ENCODE results near the gene FAM162B. TPM values are rescaled to one million over a fixed set of nuclear protein-coding genes. Genes with fewer than 3 reads are reported as not detected.

The FAM162B gene
- total RNA-seq, 2 donors from 2014 or later = 1.4 to 4.8 TPM

DNA sequence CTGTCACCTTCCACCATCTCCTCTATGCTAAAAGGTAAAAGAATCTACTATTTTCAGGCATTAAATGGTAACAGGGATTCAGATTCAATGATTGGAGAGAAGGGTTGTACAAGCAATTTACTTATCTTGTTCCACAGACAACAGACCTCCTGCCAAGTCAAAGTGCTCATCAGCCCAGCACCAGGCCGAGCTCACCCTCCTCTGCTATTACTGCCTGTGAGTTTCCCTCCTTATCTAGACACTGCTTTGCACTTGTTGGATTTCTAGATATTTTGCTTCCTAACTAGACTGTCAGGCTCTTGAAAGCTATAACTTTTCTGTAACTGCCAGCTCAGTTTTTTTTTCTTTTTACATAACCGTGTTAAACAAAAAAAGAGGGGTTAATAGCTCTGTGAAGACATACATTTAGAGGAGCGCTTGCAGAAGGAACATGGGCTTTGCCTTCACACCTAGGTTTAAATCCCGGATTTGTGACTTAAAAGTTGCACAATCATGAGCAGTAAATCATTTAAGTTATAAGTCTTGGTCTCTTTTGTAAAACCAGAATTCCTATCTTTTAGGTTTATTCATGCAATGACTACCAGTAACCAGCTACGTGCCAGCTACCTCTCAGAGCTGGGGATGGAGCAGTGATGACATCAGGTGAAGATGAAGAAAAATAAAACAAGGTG, 1.1 kb upstream of the FAM162B start:
- no peak overlapping the region for H3K27ac ChIP-seq
- no peak overlapping the region for H3K4me3 ChIP-seq

GRCh38 chr6:116764629-116764960, 924 bp downstream of the FAM162B start:
- H3K36me3 ChIP-seq = no peaks in the 10 kb centered on the region
- no peak for TF ChIP-seq CTCF (IDR thresholded peaks at IDR 0.05)
- H3K27ac ChIP-seq = peak overlapping the region in 1 of 2 donors; percentile 54
- H3K4me1 ChIP-seq = peaks cover 0 to 17% of the 10 kb centered on the region in 2 donors
- no peak for DNase-seq (ENCODE audit: low spot score)
- peak overlapping the region; percentile 35 to 56 for H3K4me3 ChIP-seq
- peaks cover 0 to 8% of the 10 kb centered on the region in 2 donors for H3K27me3 ChIP-seq
- H3K9me3 ChIP-seq = no peaks in the 10 kb centered on the region

More for the DNA sequence above, 1.1 kb upstream of the FAM162B start:
- H3K36me3 ChIP-seq = no peaks in the 10 kb centered on the region
- H3K9me3 ChIP-seq = no peaks in the 10 kb centered on the region
- H3K4me1 ChIP-seq = peaks cover 0 to 17% of the 10 kb centered on the region in 2 donors
- no peak for DNase-seq (ENCODE audit: low spot score)
- TF ChIP-seq CTCF (IDR thresholded peaks at IDR 0.05) = no peak
- H3K27me3 ChIP-seq = peaks cover 0 to 8% of the 10 kb centered on the region in 2 donors

DNA sequence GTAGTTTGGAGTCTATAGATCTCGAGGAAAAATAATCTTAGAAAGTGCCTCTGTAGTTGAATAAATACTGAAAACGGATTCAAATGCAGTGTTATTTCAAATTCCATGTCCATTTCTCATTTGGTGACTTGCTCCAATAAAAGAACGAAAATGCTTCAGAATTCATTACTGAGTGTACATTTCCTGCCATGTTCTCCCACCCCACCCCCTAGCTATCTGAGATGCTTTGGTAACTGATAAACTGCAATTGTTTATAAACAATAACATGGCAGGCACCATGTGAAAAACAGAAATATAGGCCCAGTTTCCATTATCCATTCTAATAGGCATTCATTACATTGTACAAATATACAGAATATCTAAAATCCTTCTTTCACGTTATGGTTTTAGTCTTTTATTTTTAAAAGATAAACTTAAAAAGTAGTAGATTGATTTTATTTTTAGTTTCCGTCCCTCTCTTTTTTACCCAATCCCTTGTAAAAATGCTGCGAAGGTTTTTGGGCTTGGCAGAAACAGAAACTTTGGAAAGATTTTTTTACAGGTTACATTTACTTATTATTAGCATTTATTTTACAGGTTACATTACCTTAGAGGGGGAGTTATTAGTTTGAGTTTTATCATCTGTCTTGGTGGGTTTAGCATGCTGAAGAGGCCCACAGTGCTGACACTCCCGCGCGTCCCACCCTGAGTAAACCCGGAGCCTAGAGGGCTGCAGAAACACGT, 1.5 kb downstream of the FAM162B start:
- Histone ChIP-seq H3K27me3 (peaks cover 0 to 8% of the 10 kb centered on the region in 2 donors), H3K27ac (no peak overlapping the region), H3K4me1 (peaks cover 0 to 17% of the 10 kb centered on the region in 2 donors), H3K36me3 (no peaks in the 10 kb centered on the region), H3K9me3 (no peaks in the 10 kb centered on the region), H3K4me3 (peak overlapping the region in 1 of 2 donors; percentile 56)
- TF ChIP-seq CTCF (IDR thresholded peaks at IDR 0.05) = no peak
- DNase-seq (ENCODE audit: low spot score) = no peak

DNA sequence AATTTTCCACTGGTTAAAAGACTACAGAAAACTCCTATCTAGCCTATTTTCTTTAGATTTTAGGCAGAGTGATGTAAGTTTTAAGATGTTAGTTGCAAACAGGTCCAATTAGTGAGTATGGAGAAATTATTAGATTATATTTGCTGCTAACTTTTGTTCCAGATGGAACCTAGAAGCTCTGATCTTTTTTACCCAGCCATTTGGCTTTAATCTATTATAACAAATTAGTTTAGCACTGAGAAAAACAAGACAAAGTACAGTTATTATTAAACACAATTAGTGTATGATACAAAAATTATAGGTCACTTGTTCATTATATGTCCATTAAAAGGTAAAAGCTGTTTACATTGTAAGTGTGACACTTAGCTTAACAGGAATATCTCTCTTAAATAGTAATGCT, 2.5 kb downstream of the FAM162B start:
- Histone ChIP-seq H3K4me1 (peaks cover 0 to 17% of the 10 kb centered on the region in 2 donors), H3K9me3 (no peaks in the 10 kb centered on the region), H3K36me3 (no peaks in the 10 kb centered on the region), H3K4me3 (no peak overlapping the region), H3K27ac (no peak overlapping the region), H3K27me3 (peaks cover 0 to 8% of the 10 kb centered on the region in 2 donors)
- DNase-seq (ENCODE audit: low spot score) = no peak
- no peak for TF ChIP-seq CTCF (IDR thresholded peaks at IDR 0.05)

GRCh38 chr6:116762235-116762634, 3.3 kb downstream of the FAM162B start:
- Histone ChIP-seq H3K4me1 (peaks cover 0 to 17% of the 10 kb centered on the region in 2 donors), H3K27me3 (peaks cover 0 to 8% of the 10 kb centered on the region in 2 donors)
- no peak for TF ChIP-seq CTCF (IDR thresholded peaks at IDR 0.05)

More at GRCh38 chr6:116762235-116762634, 3.3 kb downstream of the FAM162B start:
- DNase-seq (ENCODE audit: low spot score) = no peak
- Histone ChIP-seq H3K36me3 (no peaks in the 10 kb centered on the region), H3K9me3 (no peaks in the 10 kb centered on the region), H3K4me3 (no peak overlapping the region), H3K27ac (no peak overlapping the region)
